ENCODE results near the gene RUNDC1. TPM values are rescaled to one million over a fixed set of nuclear protein-coding genes. Genes with fewer than 3 reads are reported as not detected.

Gene RUNDC1
- 12.1 TPM for total RNA-seq
- long read RNA-seq, transcript RUNDC1-201 (5 exons, 3,828 nt): major isoform, 28 of 40 reads
- long read RNA-seq, partial matches to known transcripts: 2 of 40 reads
- long read RNA-seq, other reads (novel, unspliced or antisense): 8 of 40 reads

DNA sequence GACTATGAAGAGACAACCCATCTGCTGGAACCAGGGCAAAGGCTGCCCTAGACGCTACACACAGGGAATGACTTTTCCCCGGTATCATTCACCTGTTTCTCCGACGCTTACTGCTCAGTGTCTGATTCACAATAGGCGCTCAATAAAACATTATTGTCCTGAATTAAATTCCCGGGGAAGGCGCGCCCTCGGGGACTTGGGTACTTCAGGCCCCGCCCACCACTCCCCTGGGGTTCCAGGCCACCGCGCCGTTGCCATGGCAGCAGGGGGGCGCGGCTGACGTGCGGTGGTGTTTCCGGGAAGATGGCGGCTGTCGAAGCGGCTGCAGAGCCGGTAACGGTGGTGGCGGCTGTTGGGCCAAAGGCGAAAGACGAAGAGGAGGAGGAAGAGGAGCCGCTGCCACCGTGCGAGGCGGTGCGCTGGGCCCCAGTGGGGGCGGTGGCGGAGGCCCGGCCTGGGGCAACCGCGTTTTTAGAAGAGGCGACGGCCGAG is at the start of gene RUNDC1:
Gene RUNDC1 (plus strand): TSS at position 292 of the 492 bp plus-strand sequence. CDS start 12 bp downstream, at position 304.
- DNase-seq: peak; percentile 95
- TF ChIP-seq, protein P1, sequence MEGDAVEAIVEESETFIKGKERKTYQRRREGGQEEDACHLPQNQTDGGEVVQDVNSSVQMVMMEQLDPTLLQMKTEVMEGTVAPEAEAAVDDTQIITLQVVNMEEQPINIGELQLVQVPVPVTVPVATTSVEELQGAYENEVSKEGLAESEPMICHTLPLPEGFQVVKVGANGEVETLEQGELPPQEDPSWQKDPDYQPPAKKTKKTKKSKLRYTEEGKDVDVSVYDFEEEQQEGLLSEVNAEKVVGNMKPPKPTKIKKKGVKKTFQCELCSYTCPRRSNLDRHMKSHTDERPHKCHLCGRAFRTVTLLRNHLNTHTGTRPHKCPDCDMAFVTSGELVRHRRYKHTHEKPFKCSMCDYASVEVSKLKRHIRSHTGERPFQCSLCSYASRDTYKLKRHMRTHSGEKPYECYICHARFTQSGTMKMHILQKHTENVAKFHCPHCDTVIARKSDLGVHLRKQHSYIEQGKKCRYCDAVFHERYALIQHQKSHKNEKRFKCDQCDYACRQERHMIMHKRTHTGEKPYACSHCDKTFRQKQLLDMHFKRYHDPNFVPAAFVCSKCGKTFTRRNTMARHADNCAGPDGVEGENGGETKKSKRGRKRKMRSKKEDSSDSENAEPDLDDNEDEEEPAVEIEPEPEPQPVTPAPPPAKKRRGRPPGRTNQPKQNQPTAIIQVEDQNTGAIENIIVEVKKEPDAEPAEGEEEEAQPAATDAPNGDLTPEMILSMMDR (IDR thresholded peaks at IDR 0.05; ENCODE audit: borderline replicate concordance): no peak
- intact Hi-C loops (cut with micrococcal nuclease): no loop called here

GRCh38 chr17:42937712-42938596 is 42.4 kb upstream of the RUNDC1 start:
- no peak overlapping the region for H3K4me3 ChIP-seq
- no peaks in the 10 kb centered on the region for H3K27me3 ChIP-seq (ENCODE audit: low read depth)
- no peak for DNase-seq
- H3K36me3 ChIP-seq: no peaks in the 10 kb centered on the region
- intact Hi-C loops (cut with micrococcal nuclease): no loop called here
- TF ChIP-seq, protein P1 (IDR thresholded peaks at IDR 0.05; ENCODE audit: borderline replicate concordance): peak; percentile 78
- H3K9me3 ChIP-seq (replicated peaks): no peaks in the 10 kb centered on the region
- no peaks in the 10 kb centered on the region for H3K4me1 ChIP-seq
- no peak overlapping the region for H3K27ac ChIP-seq (replicated peaks)

More for the DNA sequence above, at the start of gene RUNDC1:
- peaks cover 38% of the 10 kb centered on the region for H3K4me1 ChIP-seq
- H3K4me3 ChIP-seq: peak within 1 kb of the TSS; percentile 83
- no peaks in the 10 kb centered on the region for H3K27me3 ChIP-seq (ENCODE audit: low read depth)
- H3K27ac ChIP-seq (replicated peaks): peak within 1 kb of the TSS; percentile 89
- H3K36me3 ChIP-seq: peaks cover 5% of the 10 kb centered on the region
- no peaks in the 10 kb centered on the region for H3K9me3 ChIP-seq (replicated peaks)

GRCh38 chr17:42944211-42944610 is 36.2 kb upstream of the RUNDC1 start:
- Histone ChIP-seq H3K4me1 (no peaks in the 10 kb centered on the region), H3K27me3 (ENCODE audit: low read depth) (no peaks in the 10 kb centered on the region), H3K4me3 (no peak overlapping the region), H3K27ac (replicated peaks) (no peak overlapping the region), H3K9me3 (replicated peaks) (no peaks in the 10 kb centered on the region), H3K36me3 (peaks cover 10% of the 10 kb centered on the region)
- TF ChIP-seq, protein P1 (IDR thresholded peaks at IDR 0.05; ENCODE audit: borderline replicate concordance): no peak
- no peak for DNase-seq
- intact Hi-C loops (cut with micrococcal nuclease): no loop called here

GRCh38 chr17:42946812-42947211 is 33.6 kb upstream of the RUNDC1 start:
- intact Hi-C loops (cut with micrococcal nuclease): no loop called here
- Histone ChIP-seq H3K27ac (replicated peaks) (no peak overlapping the region), H3K4me1 (no peaks in the 10 kb centered on the region), H3K4me3 (no peak overlapping the region), H3K36me3 (peaks cover 36% of the 10 kb centered on the region), H3K9me3 (replicated peaks) (no peaks in the 10 kb centered on the region), H3K27me3 (ENCODE audit: low read depth) (no peaks in the 10 kb centered on the region)
- TF ChIP-seq, protein P1 (IDR thresholded peaks at IDR 0.05; ENCODE audit: borderline replicate concordance): no peak
- no peak for DNase-seq

GRCh38 chr17:42950044-42950783 is 30.2 kb upstream of the RUNDC1 start:
- intact Hi-C loops (cut with micrococcal nuclease): no loop called here

More at GRCh38 chr17:42950044-42950783, 30.2 kb upstream of the RUNDC1 start:
- Histone ChIP-seq H3K9me3 (replicated peaks) (no peaks in the 10 kb centered on the region), H3K27me3 (ENCODE audit: low read depth) (no peaks in the 10 kb centered on the region), H3K36me3 (peaks cover 70% of the 10 kb centered on the region), H3K27ac (replicated peaks) (no peak overlapping the region), H3K4me1 (no peaks in the 10 kb centered on the region), H3K4me3 (no peak overlapping the region)
- TF ChIP-seq, protein P1 (IDR thresholded peaks at IDR 0.05; ENCODE audit: borderline replicate concordance): no peak
- DNase-seq: no peak

Data from left ventricle myocardium inferior (tissue), 1 donor.